Islet precursor cell (in vitro differentiated cells): ENCODE data around the gene SREK1IP1.
A peak's percentile ranks its signal among the peaks of the same experiment; 100 is the strongest.
"Not testable (repeated sequence)": the region's sequence is repeated elsewhere in the genome, so short reads cannot be mapped to it uniquely, and the experiment has no call there.

ENCODE experiments used
- DNase-seq: peaks from one replicate; pipeline ENCODE4 v3.0.0-alpha.2; 2018

SREK1IP1 gene

GRCh38 chr5:64763948-64764503 is 4.5 kb downstream of the SREK1IP1 start:
- DNase-seq, result no peak

- peak; percentile 51 for DNase-seq
Measured at GRCh38 chr5:64759960-64760660, 8.4 kb downstream of the SREK1IP1 start.

GRCh38 chr5:64758901-64759300 is 9.6 kb downstream of the SREK1IP1 start:
- DNase-seq, result no peak

GRCh38 chr5:64754066-64754465 is 14.4 kb downstream of the SREK1IP1 start:
- no peak for DNase-seq

GRCh38 chr5:64749385-64749784 is 19.1 kb downstream of the SREK1IP1 start:
- DNase-seq, result no peak

GRCh38 chr5:64746446-64746845 is 22.0 kb downstream of the SREK1IP1 start:
- DNase-seq, result no peak

GRCh38 chr5:64744914-64745313 is 23.6 kb downstream of the SREK1IP1 start:
- DNase-seq, result no peak

GRCh38 chr5:64742821-64743220 is 25.7 kb downstream of the SREK1IP1 start:
- DNase-seq, result no peak

- no peak for DNase-seq
Measured at GRCh38 chr5:64742411-64742810, 26.1 kb downstream of the SREK1IP1 start.

- no peak for DNase-seq
Measured at GRCh38 chr5:64727150-64727549, 41.3 kb downstream of the SREK1IP1 start.

- DNase-seq, result no peak
Measured at GRCh38 chr5:64722588-64722987, 45.9 kb downstream of the SREK1IP1 start.

GRCh38 chr5:64714495-64714894 is 54.0 kb downstream of the SREK1IP1 start:
- DNase-seq, result not testable (repeated sequence)

GRCh38 chr5:64707191-64707590 is 61.3 kb downstream of the SREK1IP1 start:
- DNase-seq, result no peak

GRCh38 chr5:64706074-64706473 is 62.4 kb downstream of the SREK1IP1 start:
- DNase-seq, result not testable (repeated sequence)

GRCh38 chr5:64700765-64701164 is 67.7 kb downstream of the SREK1IP1 start:
- no peak for DNase-seq

- not testable (repeated sequence) for DNase-seq
Measured at GRCh38 chr5:64696414-64696813, 72.1 kb downstream of the SREK1IP1 start.

- DNase-seq, result no peak
Measured at GRCh38 chr5:64693636-64694035, 74.9 kb downstream of the SREK1IP1 start.

- no peak for DNase-seq
Measured at GRCh38 chr5:64691291-64691690, 77.2 kb downstream of the SREK1IP1 start.

GRCh38 chr5:64690417-64691151 is 77.9 kb downstream of the SREK1IP1 start, which contains the start of gene SHISAL2B:
Gene SHISAL2B, plus strand, starts transcription at chr5:64690503. Its CDS starts 121 bp downstream, at chr5:64690624.
- peak; percentile 81 for DNase-seq

- no peak for DNase-seq
Measured at GRCh38 chr5:64690104-64690416, 78.4 kb downstream of the SREK1IP1 start.

GRCh38 chr5:64688965-64689364 is 79.5 kb downstream of the SREK1IP1 start:
- DNase-seq, result no peak

GRCh38 chr5:64688391-64688790 is 80.1 kb downstream of the SREK1IP1 start:
- no peak for DNase-seq

GRCh38 chr5:64685866-64686265 is 82.6 kb downstream of the SREK1IP1 start:
- DNase-seq, result no peak

- DNase-seq, result no peak
Measured at GRCh38 chr5:64682608-64683007, 85.9 kb downstream of the SREK1IP1 start.
